Kidney (tissue), 14 donors: Measurements from ENCODE around the gene TBCK. TPM values are rescaled to one million over a fixed set of nuclear protein-coding genes. Genes with fewer than 3 reads are reported as not detected.
A peak's percentile ranks its signal among the peaks of the same experiment; 100 is the strongest.

Source experiments
- DNase-seq, 5 donors: peaks; one replicate each; pipeline ENCODE4 v3.0.0-alpha.2; 2013 to 2020
- FAIRE-seq: peaks from 2 replicates; lab custom pipeline; 2012; peaks lifted over from hg19 to GRCh38; lab: Jason Lieb, UNC
- H3K27ac ChIP-seq, 2 donors: one replicate each; pipeline ENCODE4 v1.7.0; 2013; ENCODE audit warnings: low read depth in 2 of 2, low read length in 2 of 2, inconsistent platforms in 1 of 2
- H3K27me3 ChIP-seq: one replicate; pipeline ENCODE4 v1.7.1; 2013; ENCODE audit warnings: low read length, inconsistent platforms; ENCODE audit not compliant: control insufficient read depth, insufficient read depth
- H3K36me3 ChIP-seq, 3 donors: one replicate each; pipeline versions ENCODE4 v1.7.0 to v1.7.1; 2013; ENCODE audit warnings: low read length in 3 of 3, control low read depth in 1 of 3, inconsistent platforms in 1 of 3; ENCODE audit not compliant: insufficient read depth in 3 of 3, control insufficient read depth in 2 of 3
- H3K4me1 ChIP-seq, 3 donors: one replicate each; pipeline versions ENCODE4 v1.7.0 to v1.7.1; 2013; ENCODE audit warnings: low read length in 3 of 3, inconsistent platforms in 1 of 3, low read depth in 1 of 3; ENCODE audit not compliant: control insufficient read depth in 2 of 3, insufficient read depth in 2 of 3
- H3K4me3 ChIP-seq, 3 donors: one replicate each; pipeline versions ENCODE4 v1.7.0 to v1.8.1; 2013; ENCODE audit warnings: low read length in 3 of 3, control low read depth in 1 of 3, inconsistent platforms in 1 of 3
- H3K9ac ChIP-seq, 3 donors: one replicate each; pipeline versions ENCODE4 v1.7.0 to v1.7.1; 2013; ENCODE audit warnings: low read length in 3 of 3, control low read depth in 1 of 3, inconsistent platforms in 1 of 3
- H3K9me3 ChIP-seq, 3 donors: one replicate each; pipeline versions ENCODE4 v1.7.0 to v1.7.1; 2013; ENCODE audit warnings: low read length in 3 of 3, control low read depth in 1 of 3, inconsistent platforms in 1 of 3; ENCODE audit not compliant: control insufficient read depth in 2 of 3, insufficient read depth in 1 of 3
- CTCF ChIP-seq: IDR thresholded peaks from 3 replicates; pipeline ENCODE4 v1.5.1; 2012; ENCODE audit warnings: mild to moderate bottlenecking, moderate library complexity, borderline replicate concordance; ENCODE audit not compliant: insufficient read depth; ENCODE audit errors: extremely low read depth
- intact Hi-C: fragments of 100-400 bp; cut with DNase I; formaldehyde crosslinking; loops from one replicate; pipeline ENCODE4 v1.11.1; 2022
- polyA plus RNA-seq: library from polyadenylated mRNA; stranded (reverse); fragments of 350-450 nt; fragmentation: Illumina TruSeq; extraction: RNeasy Lipid Tissue Mini Kit (QIAGEN cat#74804); gene quantifications from one replicate; pipeline ENCODE4 v1.2.3, GENCODE V29; 2014; ENCODE audit warnings: low read depth, low replicate concordance; ENCODE audit not compliant: insufficient read depth
- total RNA-seq: library from RNA; stranded (reverse); fragmentation: NEBNext Ultra II Directional; extraction: Animal tissue kit (Norgen Biotek cat#: 25700); gene quantifications from one replicate; pipeline ENCODE4 v1.2.1, GENCODE V29; 2021
- donor health status: control.
- donor health status: control.
- donor health status: control.
- donor health status: control.
- donor health status: control.
- donor health status: DM: yes; HTN: yes; CAD: no.
- donor health status: Normal renal cell carcinoma (clear cell type).

TBCK gene
- total and polyA plus RNA-seq, 2 donors from 2014 or later = 15.8 to 50.0 TPM

- no peak overlapping the region for H3K27ac ChIP-seq
- H3K9me3 ChIP-seq = peaks cover 0 to 13% (median 2%) of the 10 kb centered on the region in 3 donors
- H3K4me1 ChIP-seq = no peaks in the 10 kb centered on the region
- H3K9ac ChIP-seq = no peak overlapping the region
- DNase-seq = peak in 1 of 5 donors; percentile 57
- no peak for FAIRE-seq
- no peak overlapping the region for H3K4me3 ChIP-seq
- intact Hi-C loops = no loop called here
- no peaks in the 10 kb centered on the region for H3K27me3 ChIP-seq
- H3K36me3 ChIP-seq = peaks cover 3 to 14% (median 5%) of the 10 kb centered on the region in 3 donors
- no peak for TF ChIP-seq CTCF
Measured at GRCh38 chr4:106092361-106093040, 223.5 kb downstream of the TBCK start.

GRCh38 chr4:106090826-106091225, 225.2 kb downstream of the TBCK start:
- Histone ChIP-seq H3K27ac (no peak overlapping the region), H3K27me3 (no peaks in the 10 kb centered on the region), H3K9ac (no peak overlapping the region), H3K36me3 (peaks cover 3 to 14% (median 5%) of the 10 kb centered on the region in 3 donors), H3K9me3 (peaks cover 0 to 13% (median 2%) of the 10 kb centered on the region in 3 donors), H3K4me1 (no peaks in the 10 kb centered on the region), H3K4me3 (no peak overlapping the region)
- TF ChIP-seq CTCF = no peak
- DNase-seq (no peak), FAIRE-seq (no peak)
- intact Hi-C loops = no loop called here

- Histone ChIP-seq H3K4me1 (no peaks in the 10 kb centered on the region), H3K27me3 (no peaks in the 10 kb centered on the region), H3K27ac (no peak overlapping the region), H3K9ac (no peak overlapping the region), H3K9me3 (peaks cover 0 to 10% (median 0%) of the 10 kb centered on the region in 3 donors), H3K36me3 (no peaks in the 10 kb centered on the region), H3K4me3 (no peak overlapping the region)
- TF ChIP-seq CTCF = no peak
- intact Hi-C loops = no loop called here
- FAIRE-seq = no peak
- peak in 1 of 5 donors; percentile 55 for DNase-seq
Measured at GRCh38 chr4:106083065-106083464, 232.9 kb downstream of the TBCK start.
